Loucy (cell line): Measurements from ENCODE around the gene CNPY1.

ENCODE experiments used
- CTCF ChIP-seq: fragments of 200-600 bp; sonication (generic); conservative IDR thresholded peaks from 2 replicates; pipeline ENCODE4 v1.5.1; 2014; ENCODE audit warnings: mild to moderate bottlenecking, antibody characterized with exemption, low read length
- EZH2phosphoT487 ChIP-seq: fragments of 200-600 bp; IDR thresholded peaks from 2 replicates; pipeline ENCODE4 v1.6.1; 2018; ENCODE audit warnings: antibody characterized with exemption, mild to moderate bottlenecking, moderate library complexity, borderline replicate concordance

- TF ChIP-seq CTCF (no peak), EZH2phosphoT487 (no peak)
Measured at GRCh38 chr7:155489862-155490696, 56.3 kb downstream of the CNPY1 start.
